NCI-H2107 (cell line): ENCODE measurements around the gene BANF2.
"Not testable (repeated sequence)": the region's sequence is repeated elsewhere in the genome, so short reads cannot be mapped to it uniquely, and the experiment has no call there.

ENCODE experiments used
- DNase-seq: peaks from one replicate; lab custom pipeline; 2025; lab: John Stamatoyannopoulos, UW

BANF2 gene

DNA sequence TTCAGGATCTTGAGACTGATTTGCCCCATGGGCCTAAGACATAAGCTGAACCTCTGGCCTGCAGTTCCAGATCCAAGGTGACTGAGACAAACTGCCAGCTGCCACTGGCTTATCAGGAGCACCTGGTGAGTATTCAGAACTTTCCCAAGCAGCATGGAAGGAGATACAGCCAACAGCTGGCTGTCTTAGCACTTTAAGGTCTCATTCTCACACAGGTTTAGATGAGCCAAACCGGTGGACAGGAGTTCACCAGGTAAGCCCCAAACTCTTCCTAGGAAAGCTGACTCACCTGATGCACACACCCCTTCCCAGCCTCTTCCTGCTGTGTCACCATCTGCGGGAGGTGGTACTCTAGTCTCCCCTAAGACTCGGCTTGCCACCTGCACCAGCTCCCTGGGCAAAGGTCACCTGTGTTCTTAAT is at the start of gene BANF2:
Gene BANF2, plus strand, starts transcription at position 36 of the 421 bp plus-strand sequence. CDS start 25,060 bp downstream, outside the sequence.
- no peak for DNase-seq

DNA sequence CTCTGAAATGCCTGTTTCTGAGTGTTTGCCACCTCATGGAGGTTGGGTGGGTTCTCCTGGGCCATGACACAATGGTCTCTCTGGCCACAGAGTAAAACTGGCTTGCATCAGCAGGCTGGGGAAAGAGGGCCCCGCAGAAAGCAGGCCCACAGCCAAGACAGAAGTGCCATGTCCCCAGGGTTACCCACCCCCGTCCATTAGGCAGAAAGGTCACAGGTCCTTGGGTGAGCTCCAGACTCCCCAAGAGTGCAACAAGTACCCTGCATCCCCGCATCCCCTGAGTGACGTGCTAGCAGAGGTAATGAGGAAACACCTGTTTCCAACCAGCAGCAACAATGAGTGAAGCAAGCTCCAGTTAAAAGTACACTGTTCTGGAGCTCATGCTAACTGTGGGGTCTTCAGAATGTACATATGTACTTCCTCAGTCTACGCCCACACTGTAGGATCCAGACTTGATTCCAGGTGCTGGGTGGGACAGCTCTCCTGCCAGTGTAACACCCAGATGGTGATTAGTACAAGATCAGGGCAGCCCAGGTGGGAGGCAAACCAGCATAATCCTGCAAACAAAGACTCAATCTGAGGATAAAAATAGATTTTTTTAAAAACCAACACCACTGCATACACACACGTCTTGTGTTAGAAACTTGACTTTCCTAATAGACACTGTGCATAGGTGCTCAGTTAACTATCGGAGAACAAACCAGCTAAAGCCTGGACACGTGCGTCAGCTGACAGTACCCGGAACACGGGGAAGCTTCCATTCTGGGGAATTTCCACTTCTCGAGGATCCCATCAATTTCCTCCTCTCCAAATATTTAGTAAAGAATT is 49.3 kb upstream of the BANF2 start:
- DNase-seq = no peak

DNA sequence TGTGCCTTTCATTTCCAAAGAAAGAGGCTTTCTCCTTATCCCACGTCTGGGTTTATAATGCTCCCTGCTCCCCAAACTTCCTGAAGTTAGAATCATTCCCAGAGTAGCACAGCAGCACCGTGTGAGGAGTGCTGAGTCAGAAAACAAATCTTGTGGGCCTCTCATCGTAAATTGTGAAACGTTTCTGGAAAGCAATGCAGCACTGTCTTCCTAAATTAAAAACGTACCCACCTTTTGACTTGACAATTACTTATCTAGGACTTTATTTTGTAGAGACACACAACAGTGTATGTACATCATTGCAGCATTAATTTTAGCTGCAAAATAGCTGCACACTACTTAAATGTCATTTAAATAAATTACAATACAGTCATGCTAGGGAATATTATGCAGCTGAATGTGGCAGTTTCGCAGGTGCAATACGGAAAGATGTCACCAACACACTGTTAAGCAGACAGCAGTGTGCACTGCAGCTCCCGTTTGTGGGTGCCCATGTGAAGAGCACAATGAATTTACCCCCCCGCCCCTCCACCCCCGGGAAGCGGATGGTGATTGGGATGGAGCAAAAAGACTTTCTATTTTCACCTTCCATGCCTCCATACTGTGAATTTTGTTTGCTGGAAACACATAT is 48.5 kb upstream of the BANF2 start:
- no peak for DNase-seq

DNA sequence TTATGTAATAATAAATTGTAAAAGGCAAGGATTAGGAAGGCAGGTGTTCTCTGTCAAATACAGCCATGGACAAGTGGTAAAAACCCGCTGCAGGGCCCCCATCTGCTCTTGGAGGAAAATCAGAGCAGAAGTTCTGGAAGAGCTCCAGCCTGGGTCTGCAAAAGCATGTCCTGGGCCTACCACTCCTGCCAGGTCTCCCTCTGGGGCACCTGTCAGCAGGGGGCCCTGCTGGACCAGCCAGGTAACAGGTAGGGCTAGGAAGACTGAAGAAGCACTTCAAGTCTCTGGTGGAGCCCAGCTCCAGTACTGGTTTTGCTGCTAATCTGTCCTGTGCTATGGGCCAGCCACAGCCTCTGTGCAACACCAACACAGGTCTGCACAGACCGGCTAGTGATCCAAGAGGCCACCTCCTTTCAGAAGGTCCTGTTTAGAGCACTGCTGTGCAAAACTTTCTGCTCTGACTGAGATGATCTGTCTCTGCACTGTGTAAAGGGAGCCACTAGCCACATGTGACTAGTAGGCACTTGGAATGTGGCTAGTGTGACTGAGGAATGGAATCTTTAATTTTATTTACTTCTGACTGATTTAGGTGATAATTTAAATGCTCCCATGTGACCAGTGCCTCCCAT is 47.9 kb upstream of the BANF2 start:
- no peak for DNase-seq

DNA sequence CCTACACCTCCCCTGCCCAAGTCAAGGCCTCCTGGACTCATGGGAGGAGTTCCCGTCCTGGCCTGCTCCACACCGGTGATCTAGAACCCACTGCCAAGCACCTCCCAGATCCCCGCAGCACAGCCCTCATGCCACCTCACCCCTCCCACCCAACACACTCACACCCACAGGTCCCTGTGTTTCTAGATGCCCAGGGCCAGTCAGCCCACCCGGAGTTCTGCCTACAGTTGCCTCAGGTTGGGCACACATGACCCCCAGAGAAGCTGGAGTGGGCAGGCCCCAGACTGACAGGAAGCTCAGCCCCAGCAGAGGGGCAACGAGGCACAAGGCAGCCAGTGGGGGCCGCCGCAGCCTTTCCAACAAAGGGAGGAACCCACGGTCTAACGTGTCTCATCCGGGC is 47.4 kb upstream of the BANF2 start:
- no peak for DNase-seq

DNA sequence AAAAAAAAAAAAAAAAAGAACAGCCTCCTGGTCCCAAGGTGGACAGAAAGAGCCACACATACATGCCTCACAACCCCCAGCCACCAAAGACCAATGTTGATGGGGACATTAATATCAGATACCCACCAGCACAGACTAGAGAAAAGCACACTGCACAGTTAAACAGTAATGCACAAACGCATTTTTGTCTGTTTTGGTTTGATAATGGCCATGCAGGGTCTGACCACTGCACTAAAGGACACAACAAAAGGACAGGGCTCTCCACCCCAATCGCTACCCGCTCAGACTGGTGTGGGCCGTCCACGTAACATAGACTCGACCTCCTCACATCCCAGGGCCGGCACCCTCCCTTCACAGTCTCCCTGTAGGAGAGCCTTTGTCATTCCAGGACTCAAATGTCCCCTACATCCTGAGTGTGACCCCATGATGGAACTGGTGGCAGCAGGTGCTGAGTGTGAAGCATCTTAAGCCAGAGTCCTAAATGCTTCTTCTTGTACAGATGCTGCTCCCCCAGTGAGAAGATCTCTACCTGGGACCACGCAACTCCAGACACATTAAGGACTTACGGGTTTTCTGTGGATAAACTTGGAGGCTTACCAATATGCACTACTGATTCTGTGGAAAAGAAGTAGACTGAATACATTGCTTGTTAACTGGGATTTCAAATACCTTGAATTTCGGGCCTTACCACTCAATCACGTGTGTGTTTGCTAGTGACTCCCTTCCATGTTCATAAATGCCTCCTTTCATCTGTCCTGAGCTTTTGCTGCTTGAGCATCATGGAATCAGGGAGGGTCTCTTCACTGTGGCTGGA is 45.7 kb upstream of the BANF2 start:
- no peak for DNase-seq

DNA sequence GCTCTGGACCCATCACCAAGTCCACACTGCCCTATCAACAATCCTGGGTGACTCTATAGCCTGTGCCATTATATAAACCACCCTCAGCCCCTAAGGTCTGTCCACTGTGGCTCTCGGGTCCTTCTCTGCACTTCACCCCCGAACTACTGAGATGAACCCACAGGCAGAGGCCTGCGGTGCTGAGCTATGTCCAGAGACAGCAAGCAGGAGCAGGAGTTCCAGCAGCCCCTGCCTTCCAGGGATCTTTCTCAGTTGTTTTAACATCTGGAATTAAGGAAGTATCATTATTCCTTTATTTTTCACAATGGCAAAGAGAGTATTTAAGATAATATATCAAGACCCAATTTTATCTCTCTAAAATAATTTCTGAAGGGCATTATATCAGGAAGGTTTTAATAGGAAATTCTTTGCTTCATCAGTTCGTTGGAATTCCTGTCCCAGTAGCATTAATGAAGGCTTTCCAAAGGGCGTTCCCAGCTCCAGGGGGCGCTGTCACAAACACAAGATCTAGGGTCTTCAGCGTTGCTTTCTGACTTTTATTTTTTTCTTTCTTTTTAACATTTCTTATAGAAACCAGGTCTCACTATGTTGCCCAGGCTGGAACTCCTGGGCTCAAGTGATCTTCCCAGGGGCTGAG is 45.0 kb upstream of the BANF2 start:
- DNase-seq = no peak

DNA sequence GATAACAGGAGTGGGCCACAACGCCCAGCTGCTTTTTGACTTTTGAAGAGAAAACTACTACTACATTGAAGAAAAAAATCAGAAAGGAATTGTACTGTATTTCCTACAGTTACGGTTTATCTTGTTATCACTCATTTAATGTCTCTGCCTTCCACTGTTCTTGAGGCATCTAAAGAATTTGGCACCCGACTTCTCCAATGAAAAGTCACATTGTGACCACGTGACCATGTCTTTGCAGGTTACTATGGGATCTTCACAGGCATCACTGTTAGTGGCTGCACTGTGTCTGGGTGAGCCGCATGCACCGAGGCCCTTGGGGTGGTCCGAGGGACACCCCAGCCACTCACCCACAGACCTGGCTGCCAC is 44.5 kb upstream of the BANF2 start:
- DNase-seq = no peak

DNA sequence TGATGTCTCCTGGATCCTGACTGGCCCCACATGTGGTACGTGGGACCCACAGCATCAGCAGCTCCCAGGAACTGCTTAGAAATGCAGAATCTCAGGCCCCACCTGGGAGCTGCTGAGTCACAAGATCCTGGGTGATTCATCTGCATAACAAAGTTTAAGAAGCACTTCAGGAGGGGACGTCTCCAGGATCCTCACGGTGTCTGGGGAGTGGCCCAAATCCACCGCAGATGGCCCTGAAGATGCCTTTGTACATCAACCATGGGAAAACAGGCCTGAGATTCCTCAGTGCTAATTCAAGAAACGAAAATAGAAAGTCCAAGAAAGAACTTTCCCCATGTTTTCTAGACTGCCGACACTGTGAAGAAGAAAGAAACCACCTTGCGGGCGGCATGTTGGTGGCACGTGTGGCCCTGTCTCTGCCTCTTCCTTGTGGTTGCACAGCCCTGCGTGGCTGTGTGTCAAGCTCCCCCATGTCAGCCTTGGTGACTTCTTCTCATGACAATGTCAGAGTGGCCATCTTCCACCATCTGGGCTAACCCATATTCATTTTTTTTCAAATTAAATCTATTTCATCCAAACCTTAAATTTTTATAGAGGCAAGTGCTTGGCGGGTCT is 43.8 kb upstream of the BANF2 start:
- DNase-seq = no peak

DNA sequence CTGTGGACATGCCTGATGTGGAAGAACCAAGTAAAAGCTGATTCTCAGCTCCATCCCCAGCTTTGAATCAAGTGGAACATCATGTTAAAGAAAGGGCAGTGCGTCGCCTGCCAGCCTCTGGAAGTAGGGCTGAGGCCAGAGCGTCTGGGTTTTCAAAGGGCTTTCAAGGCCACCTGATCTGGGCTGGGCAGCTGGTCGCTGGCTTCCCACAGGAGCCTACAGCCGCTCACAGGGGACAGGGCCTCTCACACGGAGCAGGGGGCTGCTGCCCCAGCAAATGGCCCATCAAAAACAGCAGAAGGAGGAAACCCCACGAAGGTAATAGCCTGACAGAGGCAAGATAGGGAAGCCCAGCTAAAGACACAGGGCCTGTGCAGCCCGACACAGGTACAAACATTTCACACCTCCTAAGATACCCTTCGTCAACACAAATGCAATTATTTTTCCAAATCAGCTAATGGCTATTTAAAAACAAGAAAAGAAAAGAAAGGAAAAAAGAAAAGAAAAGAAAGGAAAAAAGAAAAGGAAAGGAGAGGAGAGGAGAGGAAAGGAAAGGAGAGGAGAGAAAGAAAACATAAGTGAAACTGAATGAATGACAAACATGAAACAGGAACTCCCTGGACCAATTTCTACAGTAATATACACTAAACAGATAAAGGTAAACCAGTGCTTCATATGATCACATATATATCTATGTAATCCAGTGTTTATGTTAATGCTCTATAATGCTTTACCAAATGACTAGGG is 42.5 kb upstream of the BANF2 start:
- no peak for DNase-seq

DNA sequence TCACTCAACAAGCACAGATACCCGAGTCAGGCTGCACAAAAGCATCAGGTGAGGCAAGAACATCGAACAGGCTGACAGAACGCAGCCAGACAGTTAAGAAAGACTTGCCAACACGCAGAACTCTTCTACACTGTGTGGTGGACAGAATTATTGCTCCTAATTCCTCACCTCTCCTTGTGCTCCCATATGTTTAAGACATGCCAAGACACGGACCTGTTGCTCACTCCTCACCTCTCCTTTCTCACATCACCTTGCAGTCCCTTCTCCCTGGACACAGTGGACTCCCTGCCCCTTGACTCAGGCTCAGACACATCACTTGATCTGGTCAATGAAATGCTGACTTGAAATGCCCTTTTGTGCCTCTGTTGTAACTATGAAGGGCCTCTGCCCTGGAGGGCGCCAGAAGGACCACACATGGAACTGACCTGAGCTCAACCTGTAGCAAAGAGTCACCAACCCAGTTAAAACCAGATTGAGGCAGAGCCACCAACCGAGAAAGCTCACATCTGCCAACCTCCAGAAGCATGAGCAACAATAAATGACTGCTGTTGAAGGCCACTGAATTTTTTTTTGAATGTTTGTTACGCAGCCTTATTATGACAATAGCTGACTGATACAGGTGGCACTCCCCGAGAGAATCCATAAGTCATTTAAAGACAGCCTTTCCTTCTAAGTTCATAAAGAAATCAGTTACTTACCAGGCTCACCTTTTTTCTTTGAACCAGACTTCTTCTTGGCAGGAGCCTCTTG is 41.7 kb upstream of the BANF2 start:
- DNase-seq = no peak

DNA sequence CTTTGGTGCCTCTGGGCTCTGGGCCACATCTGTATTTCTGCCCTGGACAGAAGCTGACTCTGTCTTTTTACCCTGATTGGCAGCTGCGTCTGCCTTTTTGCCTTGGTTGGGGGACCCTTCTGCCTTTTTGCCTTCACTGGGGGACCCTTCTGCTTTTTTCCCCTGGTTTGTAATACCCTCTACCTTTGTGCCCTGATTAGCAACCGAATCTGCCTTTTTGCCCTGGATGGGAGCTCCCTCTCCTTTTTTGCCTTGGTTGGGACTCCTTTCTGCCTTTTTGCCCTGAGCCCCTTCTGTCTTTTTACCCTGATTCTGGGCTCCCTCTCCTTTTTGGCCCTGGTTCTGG is 41.1 kb upstream of the BANF2 start:
- no peak for DNase-seq

DNA sequence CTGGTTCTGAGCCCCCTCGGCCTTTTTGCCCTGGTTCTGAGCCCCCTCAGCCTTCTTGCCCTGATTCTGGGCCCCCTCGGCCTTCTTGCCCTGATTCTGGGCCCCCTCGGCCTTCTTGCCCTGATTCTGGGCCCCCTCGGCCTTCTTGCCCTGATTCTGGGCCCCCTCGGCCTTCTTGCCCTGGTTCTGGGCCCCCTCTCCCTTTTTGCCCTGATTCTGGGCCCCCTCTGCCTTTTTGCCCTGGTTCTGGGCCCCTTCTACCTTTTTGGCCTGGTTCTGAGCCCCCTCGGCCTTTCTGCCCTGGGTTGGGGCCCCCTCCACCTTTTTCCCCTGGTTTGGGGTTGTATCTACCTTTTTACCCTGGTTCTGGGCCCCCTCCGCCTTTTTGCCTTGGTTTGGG is 40.4 kb upstream of the BANF2 start:
- DNase-seq = not testable (repeated sequence)

DNA sequence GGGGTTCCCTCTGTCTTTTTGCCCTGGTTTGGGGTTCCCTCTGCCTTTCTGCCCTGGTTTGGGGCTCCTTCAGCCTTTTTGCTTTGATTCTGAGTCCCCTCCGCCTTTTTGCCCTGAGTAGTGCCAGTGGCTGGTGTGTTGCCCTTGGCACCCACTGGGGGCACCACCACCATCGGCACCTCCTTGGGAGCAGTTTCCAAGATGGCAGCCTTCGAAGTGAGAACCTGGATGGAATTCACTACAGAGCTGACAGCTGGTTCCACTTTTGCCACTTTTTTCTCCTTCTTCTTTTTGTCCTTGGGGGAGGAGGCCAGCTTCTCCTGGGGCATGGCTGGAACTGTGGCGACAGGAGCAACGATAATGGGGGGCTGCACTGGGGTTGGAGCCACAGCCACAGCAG is 40.0 kb upstream of the BANF2 start:
- no peak for DNase-seq

DNA sequence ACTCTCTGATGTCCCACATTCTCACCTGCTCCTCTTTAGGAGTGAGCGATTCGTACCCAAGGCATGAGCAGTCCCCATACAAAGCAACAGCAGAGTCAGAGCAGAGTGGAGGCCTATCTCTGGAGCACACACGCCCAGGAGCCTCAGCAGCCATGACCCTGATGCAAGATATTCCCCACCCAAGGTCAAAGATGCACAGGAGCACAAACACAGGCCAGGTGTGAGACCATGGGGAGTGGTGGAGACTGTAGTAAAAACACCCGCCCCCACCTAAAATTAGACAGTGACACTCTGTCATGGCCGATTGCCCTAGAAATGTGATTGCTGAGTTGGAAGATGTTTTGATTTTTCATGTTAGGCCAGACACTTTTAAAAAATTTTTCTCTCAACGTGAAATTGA is 39.1 kb upstream of the BANF2 start:
- no peak for DNase-seq

DNA sequence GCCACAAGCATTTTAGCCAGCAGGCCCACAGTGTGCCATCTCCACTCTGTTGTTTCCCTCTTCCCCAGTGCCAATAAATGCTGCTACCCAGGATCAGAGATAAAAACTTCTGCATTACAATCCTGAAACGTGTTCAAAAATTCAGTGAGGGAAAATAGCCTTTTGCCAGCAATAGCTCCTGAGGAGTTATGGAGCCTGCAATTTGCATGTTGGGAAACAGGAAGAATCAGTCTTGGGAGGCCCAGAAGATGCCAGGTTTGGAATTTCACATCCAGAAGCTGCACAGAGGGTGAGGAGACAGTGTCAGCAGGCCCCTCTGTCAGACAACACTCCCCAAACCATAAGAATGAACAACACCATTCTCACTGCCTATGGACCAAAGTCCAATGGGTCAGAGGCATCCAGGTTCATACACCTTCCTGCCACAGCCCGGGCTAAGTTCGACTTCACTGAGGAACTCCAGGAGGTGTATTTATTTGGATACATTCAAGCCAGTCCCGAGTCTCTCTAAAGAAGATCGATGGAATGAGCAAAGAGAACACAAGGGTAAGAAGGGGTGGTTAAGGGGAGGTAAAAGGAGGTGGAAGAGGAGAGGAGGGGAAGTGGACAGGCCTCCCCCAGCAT is 38.5 kb upstream of the BANF2 start:
- DNase-seq = no peak

DNA sequence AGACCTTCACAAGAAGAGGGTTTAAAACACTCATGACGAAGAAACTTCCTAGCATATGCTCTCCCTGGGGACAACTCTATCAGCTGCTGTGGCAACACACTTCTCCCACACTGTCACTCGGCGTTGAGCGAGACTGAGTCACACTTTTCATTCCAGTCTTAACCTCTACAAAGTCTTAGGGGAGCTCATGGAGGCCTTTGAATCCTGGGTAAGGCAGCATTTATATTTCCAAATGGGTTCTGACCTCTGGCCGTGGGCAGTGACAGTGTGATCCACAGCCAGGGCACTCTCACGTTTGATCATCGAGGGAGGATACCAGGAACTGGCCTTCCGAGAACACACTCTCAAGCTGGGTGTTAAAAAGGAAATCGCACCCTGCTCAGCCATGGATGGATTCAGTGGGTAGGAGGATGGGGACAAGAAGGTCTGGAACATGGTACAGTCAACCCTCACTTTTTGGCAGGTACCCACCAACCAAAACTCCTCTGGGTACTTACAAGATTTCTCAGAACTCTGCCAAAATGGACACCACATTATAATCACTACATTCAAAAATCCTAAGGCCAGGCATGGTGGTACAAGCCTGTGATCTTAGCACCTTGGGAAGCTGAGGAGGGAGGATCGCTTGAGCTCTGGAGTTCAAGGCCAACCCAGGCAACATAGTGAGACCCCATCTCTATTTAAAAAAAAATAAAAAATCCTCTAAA is 37.3 kb upstream of the BANF2 start:
- DNase-seq = no peak

DNA sequence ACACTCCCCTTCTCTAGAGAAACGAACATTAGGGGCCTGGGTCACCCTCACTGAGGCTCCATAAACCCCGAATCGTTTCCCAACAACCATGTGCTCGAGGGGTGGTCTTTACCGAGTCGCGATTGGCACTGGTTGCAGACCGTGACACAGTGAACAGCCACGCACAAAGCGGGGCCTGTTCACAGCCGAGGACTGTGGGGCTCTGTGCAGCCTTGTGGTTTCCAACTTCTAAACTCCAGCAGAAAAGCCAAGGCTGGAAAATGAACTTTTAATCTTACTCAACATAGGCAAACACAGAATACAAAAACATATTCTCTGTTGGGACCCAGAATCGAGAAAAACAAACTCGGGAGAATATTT is 36.7 kb upstream of the BANF2 start:
- DNase-seq = no peak

DNA sequence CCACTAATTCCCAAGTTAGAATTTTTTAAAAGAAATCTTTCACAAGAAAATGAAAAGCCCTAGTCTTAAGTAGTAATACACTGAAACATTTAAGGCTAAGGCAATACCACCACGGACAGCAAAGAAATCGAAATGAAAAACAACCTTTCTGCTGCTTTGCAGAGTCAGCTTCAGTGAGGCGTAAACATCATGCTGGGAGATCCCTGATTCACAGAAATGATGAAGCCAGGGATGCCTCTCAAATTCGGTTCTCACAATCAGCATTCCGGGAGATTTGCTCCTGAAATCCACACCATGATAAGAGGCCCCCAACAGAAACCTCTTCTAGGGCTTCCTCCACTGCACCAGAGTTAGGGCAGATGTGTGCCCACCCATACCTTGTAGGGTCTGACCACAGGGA is 36.3 kb upstream of the BANF2 start:
- DNase-seq = no peak
